ENCODE measurements around the gene PDLIM1.

PDLIM1 gene

GRCh38 chr10:95196046-95196445, 94.8 kb downstream of the PDLIM1 start:
- no peak for DNase-seq

GRCh38 chr10:95193944-95194343, 96.9 kb downstream of the PDLIM1 start, which contains the start of gene ACSM6:
Gene ACSM6 (plus strand): TSS chr10:95194238. CDS start chr10:95194486, 248 bp downstream.
- DNase-seq, result no peak

- no peak for DNase-seq
These were observed 102.2 kb downstream of the PDLIM1 start for GRCh38 chr10:95188593-95188992.

GRCh38 chr10:95187617-95188016, 103.2 kb downstream of the PDLIM1 start:
- DNase-seq, result no peak

Measured in effector CD4-positive, alpha-beta T cell (primary cell).